Progenitor cell of endocrine pancreas (in vitro differentiated cells): ENCODE results near the gene PKNOX1. TPM values are rescaled to one million over a fixed set of nuclear protein-coding genes. Genes with fewer than 3 reads are reported as not detected.
"Not testable (repeated sequence)": the region's sequence is repeated elsewhere in the genome, so short reads cannot be mapped to it uniquely, and the experiment has no call there.

ENCODE experiments used
- DNase-seq: peaks from one replicate; pipeline ENCODE4 v3.0.0; 2021; ENCODE audit warnings: low spot score; ENCODE audit not compliant: unreplicated experiment
- H3K27ac Mint-ChIP-seq: 2 replicates; pipeline ENCODE4 v1.8.0; 2021; ENCODE audit warnings: mild to moderate bottlenecking, moderate library complexity, mixed read lengths
- H3K27me3 Mint-ChIP-seq: 2 replicates; pipeline ENCODE4 v1.8.0; 2021; ENCODE audit warnings: mixed read lengths
- H3K36me3 Mint-ChIP-seq: 2 replicates; pipeline ENCODE4 v1.8.0; 2022; ENCODE audit warnings: mixed read lengths; ENCODE audit not compliant: insufficient read depth
- H3K4me1 Mint-ChIP-seq: 2 replicates; pipeline ENCODE4 v1.8.0; 2021; ENCODE audit warnings: low read depth, mixed read lengths
- H3K4me3 Mint-ChIP-seq: 2 replicates; pipeline ENCODE4 v1.8.0; 2021; ENCODE audit warnings: low read depth, mild to moderate bottlenecking, moderate library complexity, mixed read lengths
- H3K9me3 Mint-ChIP-seq: 2 replicates; pipeline ENCODE4 v1.8.0; 2021; ENCODE audit warnings: low read depth, mixed read lengths
- CTCF ChIP-seq: fragments of 200-600 bp; sonication (generic); IDR thresholded peaks from one replicate; pipeline ENCODE4 v1.5.0; 2021; ENCODE audit warnings: antibody characterized with exemption, mild to moderate bottlenecking; ENCODE audit not compliant: unreplicated experiment
- total RNA-seq: library from RNA; stranded (reverse); gene quantifications from 2 replicates; pipeline ENCODE4 v1.2.1, GENCODE V29; 2021

Gene PKNOX1
- total RNA-seq, 1 donor from 2014 or later = 27.7 TPM

- Mint-ChIP-seq H3K36me3 (no peaks in the 10 kb centered on the region), H3K9me3 (peaks cover 4% of the 10 kb centered on the region), H3K4me3 (no peak overlapping the region), H3K27ac (peak overlapping the region; percentile 35), H3K4me1 (peaks cover 49% of the 10 kb centered on the region), H3K27me3 (no peaks in the 10 kb centered on the region)
- no peak for DNase-seq
- TF ChIP-seq CTCF = no peak
These were observed 32.7 kb upstream of the PKNOX1 start for GRCh38 chr21:42941696-42942085.

- peaks cover 4% of the 10 kb centered on the region for H3K9me3 Mint-ChIP-seq
- H3K4me3 Mint-ChIP-seq = no peak overlapping the region
- no peak for DNase-seq
- H3K27me3 Mint-ChIP-seq = no peaks in the 10 kb centered on the region
- no peaks in the 10 kb centered on the region for H3K36me3 Mint-ChIP-seq
- no peak for TF ChIP-seq CTCF
- H3K27ac Mint-ChIP-seq = peak overlapping the region; percentile 42
- H3K4me1 Mint-ChIP-seq = peaks cover 44% of the 10 kb centered on the region
These were observed 32.1 kb upstream of the PKNOX1 start for GRCh38 chr21:42942244-42942643.

DNA sequence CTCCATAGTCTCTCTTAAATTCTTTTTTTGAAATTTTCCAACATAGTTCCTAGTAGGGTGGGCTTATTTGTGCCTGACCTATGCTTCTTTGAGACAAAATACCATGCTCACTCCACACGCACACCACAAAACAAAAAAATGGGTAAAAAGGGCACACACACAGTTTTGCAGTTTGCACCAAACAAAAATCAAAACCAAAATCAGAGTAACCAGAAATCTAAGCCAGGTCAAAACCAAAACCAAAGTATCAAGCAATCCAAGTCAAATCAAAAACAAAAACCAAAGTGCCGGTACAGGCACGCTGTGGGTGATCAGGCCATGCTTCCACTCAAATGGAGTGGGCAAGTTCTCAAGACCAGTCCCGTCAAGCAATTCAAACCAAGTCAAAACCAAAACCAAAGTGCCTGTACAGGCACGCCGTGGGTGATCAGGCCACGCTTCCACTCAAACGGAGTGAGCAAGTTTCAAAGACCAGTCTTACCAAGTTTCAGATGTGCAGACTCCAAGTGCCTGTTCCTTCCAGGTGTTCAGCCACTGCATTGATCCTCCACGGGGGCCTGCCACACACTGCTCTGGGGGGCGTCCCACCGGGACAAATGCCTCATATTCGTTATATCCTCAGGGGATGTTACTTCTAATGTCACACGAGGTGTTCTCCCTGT is 25.1 kb upstream of the PKNOX1 start:
- not testable (repeated sequence) for H3K4me1 Mint-ChIP-seq, H3K27me3 Mint-ChIP-seq, H3K36me3 Mint-ChIP-seq, H3K4me3 Mint-ChIP-seq, H3K27ac Mint-ChIP-seq, DNase-seq
- peaks cover 12% of the 10 kb centered on the region for H3K9me3 Mint-ChIP-seq

- H3K27ac Mint-ChIP-seq, DNase-seq, H3K4me3 Mint-ChIP-seq, H3K27me3 Mint-ChIP-seq, H3K4me1 Mint-ChIP-seq, H3K36me3 Mint-ChIP-seq: not testable (repeated sequence)
- H3K9me3 Mint-ChIP-seq = peaks cover 18% of the 10 kb centered on the region
These were observed 23.2 kb upstream of the PKNOX1 start for GRCh38 chr21:42951193-42951592.

- Mint-ChIP-seq H3K9me3 (peaks cover 6% of the 10 kb centered on the region), H3K27ac (peak overlapping the region; percentile 77), H3K4me3 (no peak overlapping the region), H3K4me1 (peaks cover 22% of the 10 kb centered on the region), H3K36me3 (no peaks in the 10 kb centered on the region), H3K27me3 (no peaks in the 10 kb centered on the region)
- no peak for DNase-seq
- no peak for TF ChIP-seq CTCF
These were observed 17.3 kb upstream of the PKNOX1 start for GRCh38 chr21:42956824-42957630.

DNA sequence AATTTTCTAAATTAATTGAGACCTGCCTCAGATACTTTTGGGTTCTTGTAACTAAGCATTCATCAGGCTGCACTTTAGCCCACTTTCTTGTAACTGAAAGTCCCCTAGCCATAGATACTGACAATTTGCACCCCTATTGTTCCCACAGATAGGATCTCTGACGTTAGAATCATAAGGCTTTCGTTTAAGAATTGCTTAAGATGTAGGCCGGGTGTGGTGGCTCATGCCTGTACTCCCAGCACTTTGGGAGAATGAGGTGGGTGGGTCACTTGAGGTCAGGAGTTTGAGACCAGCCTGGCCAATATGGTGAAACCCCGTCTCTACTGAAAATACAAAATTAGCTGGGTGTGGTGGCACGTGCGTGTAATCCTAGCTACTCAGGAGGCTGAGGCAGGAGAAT is 16.2 kb upstream of the PKNOX1 start:
- not testable (repeated sequence) for H3K36me3 Mint-ChIP-seq, H3K27ac Mint-ChIP-seq, DNase-seq, H3K4me3 Mint-ChIP-seq, H3K27me3 Mint-ChIP-seq, H3K9me3 Mint-ChIP-seq
- H3K4me1 Mint-ChIP-seq = peaks cover 22% of the 10 kb centered on the region
